ENCODE measurements around the gene GNB2. TPM values are rescaled to one million over a fixed set of nuclear protein-coding genes. Genes with fewer than 3 reads are reported as not detected.

GNB2 gene
- total and polyA plus RNA-seq, 2 donors from 2014 or later: 234 to 265 TPM

GRCh38 chr7:100639995-100640516, 33.5 kb upstream of the GNB2 start:
- Histone ChIP-seq H3K4me3 (ENCODE audit: low read length in 3 of 3) (no peak overlapping the region), H3K9ac (ENCODE audit: low read length in 3 of 3) (no peak overlapping the region), H3K9me3 (ENCODE audit: control insufficient read depth in 2 of 3, insufficient read depth in 1 of 3, low read length in 3 of 3) (no peaks in the 10 kb centered on the region), H3K4me1 (ENCODE audit: control insufficient read depth in 2 of 3, insufficient read depth in 2 of 3, low read depth in 1 of 3, low read length in 3 of 3) (no peaks in the 10 kb centered on the region), H3K27ac (ENCODE audit: low read depth in 2 of 2, low read length in 2 of 2) (no peak overlapping the region), H3K36me3 (ENCODE audit: control insufficient read depth in 2 of 3, insufficient read depth in 3 of 3, low read length in 3 of 3) (no peaks in the 10 kb centered on the region), H3K27me3 (ENCODE audit: control insufficient read depth, insufficient read depth, low read length) (no peaks in the 10 kb centered on the region)
- no peak for TF ChIP-seq CTCF (IDR thresholded peaks at IDR 0.05; ENCODE audit: borderline replicate concordance, extremely low read depth, insufficient read depth)
- intact Hi-C loops (cut with DNase I): no loop called here
- no peak for FAIRE-seq
- no peak for DNase-seq

GRCh38 chr7:100640517-100641440, 32.8 kb upstream of the GNB2 start:
- DNase-seq: no peak
- H3K27me3 ChIP-seq (ENCODE audit: control insufficient read depth, insufficient read depth, low read length): no peaks in the 10 kb centered on the region
- H3K4me3 ChIP-seq (ENCODE audit: low read length in 3 of 3): no peak overlapping the region
- no peaks in the 10 kb centered on the region for H3K9me3 ChIP-seq (ENCODE audit: control insufficient read depth in 2 of 3, insufficient read depth in 1 of 3, low read length in 3 of 3)
- TF ChIP-seq CTCF (IDR thresholded peaks at IDR 0.05; ENCODE audit: borderline replicate concordance, extremely low read depth, insufficient read depth): no peak
- no peak overlapping the region for H3K27ac ChIP-seq (ENCODE audit: low read depth in 2 of 2, low read length in 2 of 2)
- no peaks in the 10 kb centered on the region for H3K36me3 ChIP-seq (ENCODE audit: control insufficient read depth in 2 of 3, insufficient read depth in 3 of 3, low read length in 3 of 3)
- no peaks in the 10 kb centered on the region for H3K4me1 ChIP-seq (ENCODE audit: control insufficient read depth in 2 of 3, insufficient read depth in 2 of 3, low read depth in 1 of 3, low read length in 3 of 3)
- intact Hi-C loops (cut with DNase I): no loop called here
- no peak for FAIRE-seq
- no peak overlapping the region for H3K9ac ChIP-seq (ENCODE audit: low read length in 3 of 3)

- no peak within 1 kb of the TSS for H3K27ac ChIP-seq (ENCODE audit: low read depth in 2 of 2, low read length in 2 of 2)
- FAIRE-seq: no peak
- H3K4me3 ChIP-seq (ENCODE audit: low read length in 3 of 3): no peak within 1 kb of the TSS
- no peak for DNase-seq
- no peaks in the 10 kb centered on the region for H3K4me1 ChIP-seq (ENCODE audit: control insufficient read depth in 2 of 3, insufficient read depth in 2 of 3, low read depth in 1 of 3, low read length in 3 of 3)
- H3K27me3 ChIP-seq (ENCODE audit: control insufficient read depth, insufficient read depth, low read length): no peaks in the 10 kb centered on the region
- H3K9me3 ChIP-seq (ENCODE audit: control insufficient read depth in 2 of 3, insufficient read depth in 1 of 3, low read length in 3 of 3): no peaks in the 10 kb centered on the region
- intact Hi-C loops (cut with DNase I): no loop called here
- no peaks in the 10 kb centered on the region for H3K36me3 ChIP-seq (ENCODE audit: control insufficient read depth in 2 of 3, insufficient read depth in 3 of 3, low read length in 3 of 3)
- no peak within 1 kb of the TSS for H3K9ac ChIP-seq (ENCODE audit: low read length in 3 of 3)
- no peak for TF ChIP-seq CTCF (IDR thresholded peaks at IDR 0.05; ENCODE audit: borderline replicate concordance, extremely low read depth, insufficient read depth)
These were observed 32.1 kb upstream of the GNB2 start, which contains the start of gene TFR2 for GRCh38 chr7:100641463-100641859. Gene TFR2 (minus strand): TSS chr7:100641552. CDS start chr7:100641509, 43 bp downstream.

Measured in kidney (tissue), 14 donors.